Neural progenitor cell (in vitro differentiated cells): ENCODE results near the gene GABRB2.

Source experiments
- EZH2 ChIP-seq: fragments of 200-600 bp; sonication (generic); IDR thresholded peaks from 2 replicates; pipeline ENCODE4 v1.6.1; 2017; ENCODE audit warnings: antibody characterized with exemption, mild to moderate bottlenecking, moderate library complexity
- TF ChIP-seq, protein P1 (sequence below): fragments of 200-600 bp; sonication (generic); IDR thresholded peaks from 2 replicates; pipeline ENCODE4 v1.5.1; 2017; ENCODE audit warnings: antibody characterized with exemption, mild to moderate bottlenecking

DNA sequence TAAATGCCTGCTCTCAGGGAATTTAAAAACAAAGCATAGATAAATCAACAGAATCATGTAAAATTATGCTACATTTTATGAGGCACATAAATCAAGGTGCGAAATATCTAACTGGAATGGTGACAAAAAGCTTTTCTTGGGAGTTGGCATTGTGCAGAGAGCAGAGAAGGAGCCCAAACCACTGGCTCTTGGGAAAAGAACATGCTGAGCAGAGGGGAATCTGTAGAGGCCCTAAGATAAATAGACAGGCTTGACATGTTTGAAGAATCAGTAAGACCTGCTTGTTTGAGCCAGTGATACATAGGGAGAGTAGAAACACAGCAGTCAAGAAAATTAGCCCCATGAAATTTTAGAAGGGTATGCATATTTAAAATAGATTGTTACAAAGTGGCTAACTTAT lies 85.8 kb downstream of the GABRB2 start:
- TF ChIP-seq, protein P1, sequence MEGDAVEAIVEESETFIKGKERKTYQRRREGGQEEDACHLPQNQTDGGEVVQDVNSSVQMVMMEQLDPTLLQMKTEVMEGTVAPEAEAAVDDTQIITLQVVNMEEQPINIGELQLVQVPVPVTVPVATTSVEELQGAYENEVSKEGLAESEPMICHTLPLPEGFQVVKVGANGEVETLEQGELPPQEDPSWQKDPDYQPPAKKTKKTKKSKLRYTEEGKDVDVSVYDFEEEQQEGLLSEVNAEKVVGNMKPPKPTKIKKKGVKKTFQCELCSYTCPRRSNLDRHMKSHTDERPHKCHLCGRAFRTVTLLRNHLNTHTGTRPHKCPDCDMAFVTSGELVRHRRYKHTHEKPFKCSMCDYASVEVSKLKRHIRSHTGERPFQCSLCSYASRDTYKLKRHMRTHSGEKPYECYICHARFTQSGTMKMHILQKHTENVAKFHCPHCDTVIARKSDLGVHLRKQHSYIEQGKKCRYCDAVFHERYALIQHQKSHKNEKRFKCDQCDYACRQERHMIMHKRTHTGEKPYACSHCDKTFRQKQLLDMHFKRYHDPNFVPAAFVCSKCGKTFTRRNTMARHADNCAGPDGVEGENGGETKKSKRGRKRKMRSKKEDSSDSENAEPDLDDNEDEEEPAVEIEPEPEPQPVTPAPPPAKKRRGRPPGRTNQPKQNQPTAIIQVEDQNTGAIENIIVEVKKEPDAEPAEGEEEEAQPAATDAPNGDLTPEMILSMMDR: no peak
- TF ChIP-seq EZH2: no peak
